ENCODE results near the gene TRIOBP. TPM values are rescaled to one million over a fixed set of nuclear protein-coding genes. Genes with fewer than 3 reads are reported as not detected.
"Not testable (repeated sequence)": the region's sequence is repeated elsewhere in the genome, so short reads cannot be mapped to it uniquely, and the experiment has no call there.

The TRIOBP gene
- total and polyA plus RNA-seq, 2 donors (not counting 3 experiments of a cell fraction or from before 2014, with no cell fraction given) = 60.6 to 104 TPM

- no peaks in the 10 kb centered on the region for H3K9me1 ChIP-seq (replicated peaks; ENCODE audit: control insufficient read depth, extremely low read depth, insufficient read depth, low read length)
- BruUV-seq (replicated peaks) = no TSS peak
- no peak for DNase-seq (ENCODE audit: low read depth, low spot score)
Observed at GRCh38 chr22:37715760-37716159, 18.9 kb downstream of the TRIOBP start.

GRCh38 chr22:37716708-37717107, 19.9 kb downstream of the TRIOBP start:
- BruUV-seq (replicated peaks) = no TSS peak
- DNase-seq (ENCODE audit: low read depth, low spot score) (no peak), FAIRE-seq (no peak)
- H3K36me3 ChIP-seq (ENCODE audit: control insufficient read depth in 2 of 2, extremely low read depth in 1 of 2, insufficient read depth in 2 of 2, low read length in 2 of 2) = no peaks in the 10 kb centered on the region
- H3K4me2 ChIP-seq (ENCODE audit: insufficient read depth, low read length) = no peak overlapping the region
- TF ChIP-seq FOS (IDR thresholded peaks at IDR 0.05; ENCODE audit: borderline replicate concordance, insufficient read depth, low read length) (no peak), POLR2A (IDR thresholded peaks at IDR 0.05; ENCODE audit: low read depth, low read length) (no peak)
- ChIA-PET POLR2A (no interaction called here), CTCF (no interaction called here)
- H3K9ac ChIP-seq (replicated peaks; ENCODE audit: extremely low read depth, insufficient read depth, low read length) = no peak overlapping the region
- dilution Hi-C loops (cut with MboI; ENCODE audit: extremely low pct_ligation_motif_present, low sequenced_read_pairs) (no loop called here), intact Hi-C loops (cut with micrococcal nuclease) (no loop called here)
- H3K27me3 ChIP-seq (ENCODE audit: control insufficient read depth in 2 of 2, insufficient read depth in 2 of 2, low read length in 2 of 2) = no peaks in the 10 kb centered on the region
- no peak overlapping the region for H2AFZ ChIP-seq (ENCODE audit: low read depth, low read length)
- no peaks in the 10 kb centered on the region for H3K4me1 ChIP-seq (ENCODE audit: control insufficient read depth, extremely low read depth, insufficient read depth, low read length)
- H3K27ac ChIP-seq (ENCODE audit: insufficient read depth, low read depth, low read length) = no peak overlapping the region
- H3K9me1 ChIP-seq (replicated peaks; ENCODE audit: control insufficient read depth, extremely low read depth, insufficient read depth, low read length) = no peaks in the 10 kb centered on the region
- H3K79me2 ChIP-seq (ENCODE audit: control insufficient read depth, insufficient read depth, low read length) = no peaks in the 10 kb centered on the region
- H4K20me1 ChIP-seq (replicated peaks; ENCODE audit: control insufficient read depth, extremely low read depth, insufficient read depth, low read length) = no peaks in the 10 kb centered on the region
- H3K9me3 ChIP-seq (replicated peaks; ENCODE audit: control insufficient read depth, insufficient read depth, low read length) = no peaks in the 10 kb centered on the region
- H3K4me3 ChIP-seq (replicated peaks in 1 of 3; ENCODE audit: insufficient read depth in 1 of 3, low read depth in 1 of 3, low read length in 3 of 3) = no peak overlapping the region

More at GRCh38 chr22:37715760-37716159, 18.9 kb downstream of the TRIOBP start:
- H2AFZ ChIP-seq (ENCODE audit: low read depth, low read length) = no peak overlapping the region
- dilution Hi-C loops (cut with MboI; ENCODE audit: extremely low pct_ligation_motif_present, low sequenced_read_pairs) (no loop called here), intact Hi-C loops (cut with micrococcal nuclease) (no loop called here)
- H3K79me2 ChIP-seq (ENCODE audit: control insufficient read depth, insufficient read depth, low read length) = no peaks in the 10 kb centered on the region
- no peak overlapping the region for H3K4me2 ChIP-seq (ENCODE audit: insufficient read depth, low read length)
- no peaks in the 10 kb centered on the region for H4K20me1 ChIP-seq (replicated peaks; ENCODE audit: control insufficient read depth, extremely low read depth, insufficient read depth, low read length)
- no peaks in the 10 kb centered on the region for H3K9me3 ChIP-seq (replicated peaks; ENCODE audit: control insufficient read depth, insufficient read depth, low read length)
- H3K9ac ChIP-seq (replicated peaks; ENCODE audit: extremely low read depth, insufficient read depth, low read length) = no peak overlapping the region
- no peaks in the 10 kb centered on the region for H3K36me3 ChIP-seq (ENCODE audit: control insufficient read depth in 2 of 2, extremely low read depth in 1 of 2, insufficient read depth in 2 of 2, low read length in 2 of 2)
- ChIA-PET POLR2A (no interaction called here), CTCF (no interaction called here)
- no peak for TF ChIP-seq MAX (IDR thresholded peaks at IDR 0.05; ENCODE audit: insufficient read depth, insufficient read length)
- H3K4me1 ChIP-seq (ENCODE audit: control insufficient read depth, extremely low read depth, insufficient read depth, low read length) = no peaks in the 10 kb centered on the region
- H3K27me3 ChIP-seq (ENCODE audit: control insufficient read depth in 2 of 2, insufficient read depth in 2 of 2, low read length in 2 of 2) = no peaks in the 10 kb centered on the region
- no peak for FAIRE-seq
- no peak overlapping the region for H3K4me3 ChIP-seq (replicated peaks in 1 of 3; ENCODE audit: insufficient read depth in 1 of 3, low read depth in 1 of 3, low read length in 3 of 3)
- H3K27ac ChIP-seq (ENCODE audit: insufficient read depth, low read depth, low read length) = no peak overlapping the region

GRCh38 chr22:37717235-37717634, 20.4 kb downstream of the TRIOBP start:
- DNase-seq (ENCODE audit: low read depth, low spot score); H3K36me3 ChIP-seq (ENCODE audit: control insufficient read depth in 2 of 2, extremely low read depth in 1 of 2, insufficient read depth in 2 of 2, low read length in 2 of 2); H3K9me3 ChIP-seq (replicated peaks; ENCODE audit: control insufficient read depth, insufficient read depth, low read length); BruUV-seq (replicated peaks); H3K4me1 ChIP-seq (ENCODE audit: control insufficient read depth, extremely low read depth, insufficient read depth, low read length); H2AFZ ChIP-seq (ENCODE audit: low read depth, low read length); H3K27me3 ChIP-seq (ENCODE audit: control insufficient read depth in 2 of 2, insufficient read depth in 2 of 2, low read length in 2 of 2); H3K79me2 ChIP-seq (ENCODE audit: control insufficient read depth, insufficient read depth, low read length); dilution Hi-C loops (cut with MboI; ENCODE audit: extremely low pct_ligation_motif_present, low sequenced_read_pairs); H3K27ac ChIP-seq (ENCODE audit: insufficient read depth, low read depth, low read length); CTCF ChIA-PET; H3K9me1 ChIP-seq (replicated peaks; ENCODE audit: control insufficient read depth, extremely low read depth, insufficient read depth, low read length); intact Hi-C loops (cut with micrococcal nuclease); H3K4me2 ChIP-seq (ENCODE audit: insufficient read depth, low read length); H3K4me3 ChIP-seq (replicated peaks in 1 of 3; ENCODE audit: insufficient read depth in 1 of 3, low read depth in 1 of 3, low read length in 3 of 3); H3K9ac ChIP-seq (replicated peaks; ENCODE audit: extremely low read depth, insufficient read depth, low read length); FAIRE-seq; H4K20me1 ChIP-seq (replicated peaks; ENCODE audit: control insufficient read depth, extremely low read depth, insufficient read depth, low read length): not testable (repeated sequence)
- POLR2A ChIA-PET = interaction anchor here (0.6 kb wide), 1 partner anchor 17 kb away, joined by 3 read pairs; no protein-coding TSS in a partner anchor

- CTCF ChIA-PET; H2AFZ ChIP-seq (ENCODE audit: low read depth, low read length); H3K4me3 ChIP-seq (replicated peaks in 1 of 3; ENCODE audit: insufficient read depth in 1 of 3, low read depth in 1 of 3, low read length in 3 of 3); H3K27me3 ChIP-seq (ENCODE audit: control insufficient read depth in 2 of 2, insufficient read depth in 2 of 2, low read length in 2 of 2); H3K36me3 ChIP-seq (ENCODE audit: control insufficient read depth in 2 of 2, extremely low read depth in 1 of 2, insufficient read depth in 2 of 2, low read length in 2 of 2); H3K4me2 ChIP-seq (ENCODE audit: insufficient read depth, low read length); H3K4me1 ChIP-seq (ENCODE audit: control insufficient read depth, extremely low read depth, insufficient read depth, low read length); DNase-seq (ENCODE audit: low read depth, low spot score); FAIRE-seq; H3K27ac ChIP-seq (ENCODE audit: insufficient read depth, low read depth, low read length); H3K9me3 ChIP-seq (replicated peaks; ENCODE audit: control insufficient read depth, insufficient read depth, low read length); dilution Hi-C loops (cut with MboI; ENCODE audit: extremely low pct_ligation_motif_present, low sequenced_read_pairs); H3K9ac ChIP-seq (replicated peaks; ENCODE audit: extremely low read depth, insufficient read depth, low read length); BruUV-seq (replicated peaks); H3K79me2 ChIP-seq (ENCODE audit: control insufficient read depth, insufficient read depth, low read length); intact Hi-C loops (cut with micrococcal nuclease); H4K20me1 ChIP-seq (replicated peaks; ENCODE audit: control insufficient read depth, extremely low read depth, insufficient read depth, low read length); H3K9me1 ChIP-seq (replicated peaks; ENCODE audit: control insufficient read depth, extremely low read depth, insufficient read depth, low read length): not testable (repeated sequence)
- POLR2A ChIA-PET = interaction anchor here (0.6 kb wide), 2 partner anchors 17 to 20 kb away, joined by 3 read pairs; no protein-coding TSS in a partner anchor
Observed at GRCh38 chr22:37717746-37718305, 21.0 kb downstream of the TRIOBP start.

Measured in endothelial cell of umbilical vein (primary cell).